PC-9 (cell line): ENCODE results near the gene TXNRD1.

Experiments used
- CTCF ChIP-seq: fragments of 200-600 bp; sonication (generic); conservative IDR thresholded peaks from 2 replicates; pipeline ENCODE4 v1.6.1; 2017; ENCODE audit warnings: mixed run types, antibody characterized with exemption, mild to moderate bottlenecking, moderate library complexity
- EZH2 ChIP-seq: fragments of 200-600 bp; sonication (generic); IDR thresholded peaks from 2 replicates; pipeline ENCODE4 v1.8.0; 2017; ENCODE audit warnings: antibody characterized with exemption, low read depth

GRCh38 chr12:104360157-104360556 lies 144.6 kb downstream of the TXNRD1 start:
- no peak for TF ChIP-seq CTCF
- TF ChIP-seq EZH2, result no peak
